Effector memory CD4-positive, alpha-beta T cell (primary cell): ENCODE results near the gene ERBB2.

Experiments used
- DNase-seq, 3 donors: peaks; one replicate each; pipeline ENCODE4 v3.0.0-alpha.2; 2020
- H3K27ac ChIP-seq: 2 replicates; pipeline ENCODE4 v1.7.0; 2013; ENCODE audit warnings: mild to moderate bottlenecking, low read length, moderate library complexity; ENCODE audit not compliant: insufficient read depth, poor library complexity, severe bottlenecking
- H3K27me3 ChIP-seq: replicated peaks from 2 replicates; pipeline ENCODE4 v1.7.0; 2013; ENCODE audit warnings: mild to moderate bottlenecking, low read length; ENCODE audit not compliant: insufficient read depth, control insufficient read depth, poor library complexity, severe bottlenecking
- H3K36me3 ChIP-seq: 2 replicates; pipeline ENCODE4 v1.7.0; 2013; ENCODE audit warnings: mild to moderate bottlenecking, low read length, moderate library complexity; ENCODE audit not compliant: control insufficient read depth, insufficient read depth
- H3K4me1 ChIP-seq: 2 replicates; pipeline ENCODE4 v1.7.0; 2013; ENCODE audit warnings: low read length, mild to moderate bottlenecking; ENCODE audit not compliant: control insufficient read depth, insufficient read depth, poor library complexity, severe bottlenecking
- H3K4me3 ChIP-seq: 2 replicates; pipeline ENCODE4 v1.7.0; 2013; ENCODE audit warnings: low read length, low read depth, mild to moderate bottlenecking; ENCODE audit not compliant: insufficient read depth, poor library complexity, severe bottlenecking
- H3K9me3 ChIP-seq: 2 replicates; pipeline ENCODE4 v1.7.0; 2013; ENCODE audit warnings: mild to moderate bottlenecking, low read length, moderate library complexity; ENCODE audit not compliant: control insufficient read depth

ERBB2 gene

DNA sequence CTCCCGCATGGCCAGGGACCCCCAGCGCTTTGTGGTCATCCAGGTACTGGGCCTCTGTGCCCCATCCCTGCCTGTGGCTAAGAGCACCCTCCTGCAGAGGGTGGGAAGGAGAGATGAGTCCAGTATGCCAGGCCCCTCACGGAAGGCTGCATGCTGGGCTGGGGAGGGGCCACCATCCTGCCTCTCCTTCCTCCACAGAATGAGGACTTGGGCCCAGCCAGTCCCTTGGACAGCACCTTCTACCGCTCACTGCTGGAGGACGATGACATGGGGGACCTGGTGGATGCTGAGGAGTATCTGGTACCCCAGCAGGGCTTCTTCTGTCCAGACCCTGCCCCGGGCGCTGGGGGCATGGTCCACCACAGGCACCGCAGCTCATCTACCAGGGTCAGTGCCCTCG is 26.8 kb downstream of the ERBB2 start:
- no peaks in the 10 kb centered on the region for H3K9me3 ChIP-seq
- no peak overlapping the region for H3K27ac ChIP-seq
- H3K27me3 ChIP-seq: no peaks in the 10 kb centered on the region
- peaks cover 18% of the 10 kb centered on the region for H3K36me3 ChIP-seq
- H3K4me3 ChIP-seq: no peak overlapping the region
- DNase-seq: no peak
- H3K4me1 ChIP-seq: peaks cover 11% of the 10 kb centered on the region

DNA sequence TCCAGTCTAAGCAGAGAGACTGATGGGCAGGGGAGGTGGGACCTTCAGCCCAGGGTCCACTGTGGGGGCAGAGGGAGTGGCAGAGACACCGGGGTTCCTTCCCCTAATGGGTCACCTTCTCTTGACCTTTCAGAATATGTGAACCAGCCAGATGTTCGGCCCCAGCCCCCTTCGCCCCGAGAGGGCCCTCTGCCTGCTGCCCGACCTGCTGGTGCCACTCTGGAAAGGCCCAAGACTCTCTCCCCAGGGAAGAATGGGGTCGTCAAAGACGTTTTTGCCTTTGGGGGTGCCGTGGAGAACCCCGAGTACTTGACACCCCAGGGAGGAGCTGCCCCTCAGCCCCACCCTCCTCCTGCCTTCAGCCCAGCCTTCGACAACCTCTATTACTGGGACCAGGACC is 27.7 kb downstream of the ERBB2 start:
- H3K27me3 ChIP-seq: no peaks in the 10 kb centered on the region
- peaks cover 18% of the 10 kb centered on the region for H3K36me3 ChIP-seq
- no peak overlapping the region for H3K4me3 ChIP-seq
- no peak overlapping the region for H3K27ac ChIP-seq
- H3K9me3 ChIP-seq: no peaks in the 10 kb centered on the region
- no peak for DNase-seq
- peaks cover 11% of the 10 kb centered on the region for H3K4me1 ChIP-seq

DNA sequence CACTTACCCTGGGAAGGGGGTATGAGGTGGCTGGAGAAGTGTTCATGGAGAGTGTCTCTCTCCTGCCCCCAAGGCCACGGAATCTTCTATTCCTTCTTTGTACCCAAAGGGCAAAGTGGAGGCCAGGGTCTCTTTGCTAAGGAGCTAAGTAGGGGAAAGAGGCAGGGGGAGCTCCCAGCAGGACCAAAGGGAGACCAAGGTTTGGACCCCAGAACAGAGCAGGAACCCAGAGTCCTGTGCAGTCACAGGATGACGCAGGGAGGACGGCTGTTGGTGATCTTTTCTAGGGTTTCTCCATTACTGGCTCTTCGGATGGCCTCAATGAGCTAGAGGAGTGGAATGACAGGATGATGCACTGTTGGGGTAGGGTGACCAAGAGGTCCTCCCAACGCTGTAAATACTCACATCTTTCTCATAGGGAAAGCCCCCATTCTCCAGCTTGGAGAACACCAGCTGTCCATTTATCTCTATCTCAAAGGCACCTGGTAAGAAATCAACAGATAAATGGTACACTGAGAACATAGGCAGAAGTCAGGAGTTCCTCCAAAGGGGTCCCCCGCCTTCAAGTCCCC is 29.5 kb downstream of the ERBB2 start:
- Histone ChIP-seq H3K27me3 (no peaks in the 10 kb centered on the region), H3K36me3 (peaks cover 18% of the 10 kb centered on the region), H3K27ac (peak overlapping the region; percentile 94), H3K4me1 (peaks cover 11% of the 10 kb centered on the region), H3K9me3 (no peaks in the 10 kb centered on the region), H3K4me3 (peak overlapping the region; percentile 78)
- DNase-seq: no peak

DNA sequence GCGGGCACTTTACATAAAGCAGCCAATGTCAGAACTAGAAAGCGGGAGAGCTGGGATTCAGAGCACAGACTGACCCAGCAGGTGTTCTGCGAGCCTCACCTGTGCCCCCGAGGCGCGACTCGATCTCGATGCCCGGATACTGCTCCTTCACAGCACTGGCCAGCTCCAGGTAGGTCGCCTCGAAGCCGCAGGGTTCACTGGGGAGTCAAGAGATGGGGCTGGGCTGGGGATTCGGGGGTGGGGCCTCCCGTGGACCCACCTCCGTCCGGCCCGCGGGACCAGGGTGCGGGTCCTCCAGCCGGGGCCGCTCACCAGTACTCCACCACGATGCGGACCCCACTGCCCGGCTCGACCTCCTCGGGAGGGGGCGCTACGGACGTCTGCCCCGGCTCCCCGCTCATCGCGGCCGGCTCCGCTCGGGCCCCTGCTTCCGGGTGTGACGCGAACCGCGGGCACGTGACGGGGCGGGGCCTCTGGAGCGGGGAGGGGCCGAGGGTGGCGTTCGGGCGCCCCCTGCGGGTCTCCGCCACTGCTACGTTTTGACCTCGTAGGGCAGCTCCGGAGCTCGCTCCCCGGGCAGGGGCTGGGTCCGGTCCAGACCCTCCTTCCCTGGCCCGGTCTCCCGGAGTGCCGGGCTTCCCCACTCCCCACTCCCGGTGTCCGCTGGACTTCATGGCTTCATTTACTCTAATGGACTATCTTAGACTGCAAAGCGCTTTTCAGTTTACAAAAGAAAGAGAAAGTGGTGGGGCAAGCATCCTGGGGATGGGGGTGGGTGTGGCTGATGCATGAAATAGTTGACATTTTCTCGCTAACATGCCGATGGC is 30.4 kb downstream of the ERBB2 start, which contains the start of gene MIEN1:
Gene MIEN1, minus strand, starts transcription at position 438 of the 827 bp plus-strand sequence. Its CDS starts 37 bp downstream, at position 401.
- peak within 1 kb of the TSS; percentile 94 for H3K27ac ChIP-seq
- H3K27me3 ChIP-seq: no peaks in the 10 kb centered on the region
- no peaks in the 10 kb centered on the region for H3K9me3 ChIP-seq
- H3K4me3 ChIP-seq: peak within 1 kb of the TSS; percentile 78
- peaks cover 11% of the 10 kb centered on the region for H3K4me1 ChIP-seq
- peaks cover 18% of the 10 kb centered on the region for H3K36me3 ChIP-seq
- peak; percentile 85 to 90 (median 85) for DNase-seq

DNA sequence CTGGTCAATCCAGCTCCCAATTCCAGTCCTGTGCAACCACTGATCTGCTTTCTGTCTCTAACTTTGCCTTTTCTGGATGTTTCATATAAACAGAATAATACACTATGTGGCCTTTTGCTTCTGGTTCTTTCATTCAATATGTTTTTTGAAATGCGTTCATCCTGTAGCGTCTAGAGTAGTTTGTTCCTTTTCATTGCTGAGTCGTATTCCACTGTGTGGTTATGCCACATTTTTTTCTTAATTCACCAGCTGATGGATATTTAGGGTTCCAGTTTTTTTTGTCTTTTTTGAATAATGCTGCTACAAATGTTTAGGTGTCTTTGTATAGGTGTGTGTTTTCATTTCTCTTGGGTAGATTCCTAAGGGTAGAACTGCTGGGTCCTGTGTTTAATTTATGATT is 32.7 kb downstream of the ERBB2 start:
- no peaks in the 10 kb centered on the region for H3K9me3 ChIP-seq
- H3K4me3 ChIP-seq: no peak overlapping the region
- H3K4me1 ChIP-seq: peaks cover 11% of the 10 kb centered on the region
- no peak overlapping the region for H3K27ac ChIP-seq
- H3K36me3 ChIP-seq: peaks cover 17% of the 10 kb centered on the region
- H3K27me3 ChIP-seq: peaks cover 3% of the 10 kb centered on the region
- no peak for DNase-seq

DNA sequence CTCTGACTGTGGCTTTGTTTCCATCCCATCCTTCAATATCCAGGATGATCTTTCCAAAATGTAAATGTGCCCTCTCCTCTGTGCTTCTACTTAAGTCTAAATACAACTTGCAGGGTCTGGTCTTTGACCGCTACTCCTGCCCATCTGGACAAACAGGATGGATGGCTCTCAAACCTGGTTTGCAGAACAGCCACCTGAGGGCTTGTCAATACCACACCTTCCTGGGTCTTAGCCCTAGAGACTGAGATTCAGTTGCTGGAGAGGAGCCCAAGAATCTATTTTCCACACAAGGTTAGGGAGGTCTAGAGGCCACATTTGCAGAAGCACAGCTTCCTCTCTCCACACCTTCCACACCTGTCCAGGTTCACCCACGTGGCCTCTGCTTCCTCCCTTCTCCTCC is 36.0 kb downstream of the ERBB2 start:
- H3K4me3 ChIP-seq: no peak overlapping the region
- no peak overlapping the region for H3K27ac ChIP-seq
- no peaks in the 10 kb centered on the region for H3K9me3 ChIP-seq
- no peaks in the 10 kb centered on the region for H3K36me3 ChIP-seq
- no peak for DNase-seq
- peaks cover 9% of the 10 kb centered on the region for H3K27me3 ChIP-seq
- peaks cover 15% of the 10 kb centered on the region for H3K4me1 ChIP-seq

DNA sequence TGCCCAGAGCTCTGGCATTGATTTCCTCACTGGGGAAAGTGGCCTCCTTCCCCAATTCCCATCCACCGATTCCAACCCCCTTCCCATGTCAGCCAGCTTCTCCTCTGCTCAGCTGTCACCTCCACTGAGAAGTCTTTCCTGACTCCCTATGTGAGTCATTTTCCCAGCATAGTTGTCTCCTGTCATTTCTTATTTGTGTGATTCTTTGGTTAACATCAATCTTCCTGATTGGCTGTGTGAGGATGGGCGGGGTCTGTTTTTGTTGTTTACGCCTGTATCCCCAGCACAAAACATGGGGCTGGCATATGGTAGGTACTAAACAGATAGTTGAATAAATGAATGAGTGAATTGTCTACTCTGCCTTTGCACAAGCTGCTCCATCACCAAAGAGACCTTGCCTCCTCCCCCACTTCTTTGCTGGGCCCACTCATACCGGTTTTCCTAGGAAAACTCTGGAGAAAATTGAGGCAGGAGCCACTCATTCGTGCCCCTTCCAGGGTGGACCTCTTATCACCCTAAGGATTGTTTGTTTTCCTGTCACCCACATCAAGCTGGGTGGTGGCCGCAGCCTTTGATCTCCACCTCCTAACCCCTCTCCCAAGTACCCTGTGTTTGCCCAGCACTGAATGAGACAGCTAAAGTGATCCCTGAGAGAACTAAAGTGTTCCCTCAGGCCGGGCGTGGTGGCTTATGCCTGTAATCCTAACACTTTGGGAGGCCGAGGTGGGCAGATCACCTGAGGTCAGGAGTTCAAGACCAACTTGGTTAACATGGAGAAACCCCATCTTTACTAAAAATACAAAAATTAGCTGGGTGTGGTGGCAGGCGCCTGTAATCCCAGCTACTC is 36.7 kb downstream of the ERBB2 start:
- Histone ChIP-seq H3K27ac (no peak overlapping the region), H3K36me3 (no peaks in the 10 kb centered on the region), H3K4me3 (no peak overlapping the region), H3K9me3 (no peaks in the 10 kb centered on the region), H3K27me3 (peaks cover 9% of the 10 kb centered on the region), H3K4me1 (peaks cover 15% of the 10 kb centered on the region)
- no peak for DNase-seq

DNA sequence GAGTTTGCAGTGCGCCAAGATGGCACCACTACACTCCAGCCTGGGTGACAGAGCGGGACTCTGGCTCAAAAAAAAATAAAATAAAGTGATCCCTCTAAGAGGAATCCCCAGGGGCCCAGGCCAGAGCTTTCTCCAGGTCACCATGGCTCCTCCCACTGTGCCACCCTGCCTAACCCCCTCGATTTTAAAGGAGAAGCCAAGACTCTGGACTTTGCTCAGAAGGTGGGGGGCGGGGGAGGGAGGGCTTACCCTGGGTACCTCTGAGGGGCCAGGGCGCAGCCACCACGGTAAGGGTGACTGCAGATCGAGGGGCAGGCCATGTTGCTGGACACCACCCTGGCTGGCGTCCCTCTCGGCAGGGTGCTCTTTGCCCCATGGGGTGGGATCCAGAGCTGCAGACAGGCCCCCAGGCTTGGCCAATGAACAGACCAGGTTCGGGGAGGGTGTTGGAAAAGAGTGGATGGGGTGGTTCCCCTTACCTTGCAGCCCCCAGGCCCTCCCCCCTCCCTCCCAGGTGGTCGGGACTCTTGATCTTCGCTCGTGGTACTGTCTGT is 37.4 kb downstream of the ERBB2 start:
- Histone ChIP-seq H3K4me1 (peaks cover 15% of the 10 kb centered on the region), H3K9me3 (no peaks in the 10 kb centered on the region), H3K27me3 (peaks cover 9% of the 10 kb centered on the region), H3K27ac (no peak overlapping the region), H3K4me3 (no peak overlapping the region), H3K36me3 (no peaks in the 10 kb centered on the region)
- no peak for DNase-seq

DNA sequence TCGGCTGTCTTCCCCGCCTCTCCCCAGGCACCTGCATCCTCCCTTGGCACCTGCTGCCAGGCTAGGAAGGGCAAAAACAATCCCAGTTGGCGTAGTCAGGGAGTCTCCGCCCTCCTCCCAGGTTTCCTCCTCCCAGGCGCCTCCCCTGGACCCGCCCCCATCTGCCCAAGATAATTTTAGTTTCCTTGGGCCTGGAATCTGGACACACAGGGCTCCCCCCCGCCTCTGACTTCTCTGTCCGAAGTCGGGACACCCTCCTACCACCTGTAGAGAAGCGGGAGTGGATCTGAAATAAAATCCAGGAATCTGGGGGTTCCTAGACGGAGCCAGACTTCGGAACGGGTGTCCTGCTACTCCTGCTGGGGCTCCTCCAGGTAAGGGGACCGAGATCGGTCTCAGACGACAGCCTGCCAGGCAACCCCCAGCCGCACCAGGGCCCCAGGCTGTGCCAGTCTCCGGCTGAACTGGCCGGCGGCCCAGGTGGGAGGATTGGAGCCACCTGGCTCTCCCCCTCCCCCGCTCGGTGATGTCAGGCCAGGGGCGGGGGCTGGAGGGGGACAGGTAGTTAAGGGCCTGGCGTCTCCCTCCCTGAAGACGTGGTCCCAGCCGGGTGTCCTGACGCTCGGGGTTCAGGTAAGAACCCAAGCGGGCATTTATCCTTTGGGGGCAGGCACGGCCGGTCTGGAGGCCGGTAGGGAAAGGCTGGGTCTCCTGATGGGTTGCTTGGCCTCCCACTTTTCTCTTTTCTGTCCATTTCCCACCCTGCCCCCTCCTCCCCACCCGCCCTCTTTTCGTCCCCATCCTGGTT is 38.1 kb downstream of the ERBB2 start, which contains the start of gene GRB7:
Gene GRB7, plus strand, starts transcription at position 179 of the 808 bp plus-strand sequence. CDS start 4,364 bp downstream, outside the sequence.
- H3K36me3 ChIP-seq: no peaks in the 10 kb centered on the region
- H3K27me3 ChIP-seq: peaks cover 9% of the 10 kb centered on the region
- H3K9me3 ChIP-seq: no peaks in the 10 kb centered on the region
- H3K4me1 ChIP-seq: peaks cover 15% of the 10 kb centered on the region
- no peak for DNase-seq
- H3K4me3 ChIP-seq: no peak within 1 kb of the TSS
- no peak within 1 kb of the TSS for H3K27ac ChIP-seq
